PC-9 (cell line): ENCODE measurements around the gene VPS37B. TPM values are rescaled to one million over a fixed set of nuclear protein-coding genes. Genes with fewer than 3 reads are reported as not detected.

Source experiments
- BruUV-seq: library from RNA; stranded (reverse); fragments of 400-500 nt; replicated peaks from 2 replicates; lab custom pipeline; 2021; lab: Mats Ljungman, UMichigan
- CTCF ChIA-PET: fragments of 300-600 bp; sonication (Branson Sonifier 250); formaldehyde crosslinking; loops from one replicate; lab custom pipeline; 2022; ENCODE audit warnings: antibody characterized with exemption; lab: Charles Lee
- POLR2A ChIA-PET: fragments of 300-600 bp; sonication (Branson Sonifier 250); formaldehyde crosslinking; loops from one replicate; lab custom pipeline; 2022; ENCODE audit warnings: antibody characterized with exemption; ENCODE audit not compliant: unreplicated experiment; lab: Charles Lee
- DNase-seq, 2 experiments: peaks; one replicate each; pipeline versions ENCODE4 v3.0.0 to v3.0.0-alpha.2; 2015 to 2022; ENCODE audit warnings: mixed read lengths in 1 of 2
- H2AFZ ChIP-seq: fragments of 200-600 bp; sonication (generic); 2 replicates; pipeline ENCODE4 v1.8.1; 2017; ENCODE audit warnings: antibody characterized with exemption
- H3F3A ChIP-seq: fragments of 200-600 bp; sonication (generic); 2 replicates; pipeline ENCODE4 v1.8.1; 2017; ENCODE audit warnings: antibody characterized with exemption, mild to moderate bottlenecking, low read depth; ENCODE audit not compliant: insufficient read depth
- H3K27ac ChIP-seq: fragments of 200-600 bp; sonication (generic); 2 replicates; pipeline ENCODE4 v1.6.1; 2016; ENCODE audit warnings: mixed run types
- H3K27me3 ChIP-seq: fragments of 200-600 bp; sonication (generic); 2 replicates; pipeline ENCODE4 v1.6.1; 2016; ENCODE audit warnings: low read depth, mixed run types; ENCODE audit not compliant: insufficient read depth
- H3K36me3 ChIP-seq: fragments of 200-600 bp; sonication (generic); 2 replicates; pipeline ENCODE4 v1.6.1; 2016; ENCODE audit warnings: low read depth, mixed run types
- H3K4me1 ChIP-seq: fragments of 200-600 bp; sonication (generic); replicated peaks from 2 replicates; pipeline ENCODE4 v1.6.1; 2016; ENCODE audit warnings: mixed run types; ENCODE audit not compliant: insufficient read depth
- H3K4me2 ChIP-seq: fragments of 200-600 bp; sonication (generic); 2 replicates; pipeline ENCODE4 v1.6.1; 2017; ENCODE audit warnings: mixed run types
- H3K4me3 ChIP-seq: fragments of 200-600 bp; sonication (generic); 2 replicates; pipeline ENCODE4 v1.6.1; 2016; ENCODE audit warnings: mixed run types
- H3K79me2 ChIP-seq: fragments of 200-600 bp; sonication (generic); 2 replicates; pipeline ENCODE4 v1.6.1; 2017; ENCODE audit warnings: low read depth, mixed run types
- H3K9me2 ChIP-seq: fragments of 200-600 bp; sonication (generic); 2 replicates; pipeline ENCODE4 v1.8.1; 2017; ENCODE audit warnings: mild to moderate bottlenecking; ENCODE audit not compliant: insufficient read depth
- H3K9me3 ChIP-seq: fragments of 200-600 bp; sonication (generic); 2 replicates; pipeline ENCODE4 v1.8.1; 2016; ENCODE audit warnings: low read depth; ENCODE audit not compliant: insufficient read depth
- H4K20me1 ChIP-seq: fragments of 200-600 bp; sonication (generic); 2 replicates; pipeline ENCODE4 v1.8.1; 2017; ENCODE audit not compliant: insufficient read depth
- CTCF ChIP-seq: fragments of 200-600 bp; sonication (generic); conservative IDR thresholded peaks from 2 replicates; pipeline ENCODE4 v1.6.1; 2017; ENCODE audit warnings: mixed run types, antibody characterized with exemption, mild to moderate bottlenecking, moderate library complexity
- EZH2 ChIP-seq: fragments of 200-600 bp; sonication (generic); IDR thresholded peaks from 2 replicates; pipeline ENCODE4 v1.8.0; 2017; ENCODE audit warnings: antibody characterized with exemption, low read depth
- intact Hi-C: fragments of 100-400 bp; cut with micrococcal nuclease; formaldehyde crosslinking; loops from one replicate; pipeline ENCODE4 v1.10.0; 2022; ENCODE audit not compliant: unreplicated experiment
- total RNA-seq: library from RNA; stranded (reverse); gene quantifications from 2 replicates; pipeline ENCODE4 v1.2.3, GENCODE V29; 2021

VPS37B gene
- total RNA-seq, 1 experiment from 2014 or later: 51.4 TPM

GRCh38 chr12:122884091-122884826 lies 11.7 kb downstream of the VPS37B start:
- DNase-seq: no peak
- BruUV-seq: no TSS peak
- H2AFZ ChIP-seq: no peak overlapping the region
- CTCF ChIA-PET: no interaction called here
- intact Hi-C loops: no loop called here
- H3K4me1 ChIP-seq: peaks cover 45% of the 10 kb centered on the region
- 0 out of 2 replicates have a peak overlapping the region, but pooled peaks have one; percentile 9 for H3K27ac ChIP-seq
- TF ChIP-seq CTCF (no peak), EZH2 (no peak)
- no peaks in the 10 kb centered on the region for H3K27me3 ChIP-seq
- H3K79me2 ChIP-seq: peaks cover 91% of the 10 kb centered on the region
- peaks cover 29% of the 10 kb centered on the region for H3F3A ChIP-seq
- H3K36me3 ChIP-seq: peaks cover 12% of the 10 kb centered on the region; the same call in 1 of the 2 replicates
- no peak overlapping the region for H3K4me3 ChIP-seq
- H3K9me2 ChIP-seq: no peaks in the 10 kb centered on the region
- POLR2A ChIA-PET: no interaction called here
- peaks cover 37% of the 10 kb centered on the region; the same call in 1 of the 2 replicates for H4K20me1 ChIP-seq
- H3K9me3 ChIP-seq: no peaks in the 10 kb centered on the region
- H3K4me2 ChIP-seq: no peak overlapping the region

- Histone ChIP-seq H3K9me2 (no peaks in the 10 kb centered on the region), H4K20me1 (peaks cover 41% of the 10 kb centered on the region; the same call in 1 of the 2 replicates), H3K36me3 (peaks cover 12% of the 10 kb centered on the region; the same call in 1 of the 2 replicates), H3K4me2 (no peak overlapping the region), H3F3A (peaks cover 24% of the 10 kb centered on the region), H3K9me3 (no peaks in the 10 kb centered on the region), H3K27me3 (no peaks in the 10 kb centered on the region), H2AFZ (no peak overlapping the region), H3K27ac (no peak overlapping the region), H3K4me1 (peaks cover 36% of the 10 kb centered on the region), H3K4me3 (no peak overlapping the region), H3K79me2 (peaks cover 98% of the 10 kb centered on the region)
- intact Hi-C loops: no loop called here
- DNase-seq: no peak
- BruUV-seq: no TSS peak
- TF ChIP-seq EZH2: no peak
- TF ChIP-seq CTCF: no peak
- ChIA-PET POLR2A (no interaction called here), CTCF (no interaction called here)
Measured at GRCh38 chr12:122882908-122883558, 12.9 kb downstream of the VPS37B start.

GRCh38 chr12:122880668-122881067 lies 15.3 kb downstream of the VPS37B start:
- TF ChIP-seq EZH2 (no peak), CTCF (0 out of 2 replicates have a peak, but pooled peaks have one; percentile 31)
- Histone ChIP-seq H3K27ac (no peak overlapping the region), H3K27me3 (no peaks in the 10 kb centered on the region), H3F3A (peaks cover 16% of the 10 kb centered on the region; the same call in 1 of the 2 replicates), H3K4me2 (no peak overlapping the region), H3K4me3 (no peak overlapping the region), H3K79me2 (peaks cover 98% of the 10 kb centered on the region), H3K9me2 (no peaks in the 10 kb centered on the region), H2AFZ (no peak overlapping the region), H3K36me3 (peaks cover 12% of the 10 kb centered on the region; the same call in 1 of the 2 replicates), H4K20me1 (peaks cover 63% of the 10 kb centered on the region), H3K9me3 (no peaks in the 10 kb centered on the region), H3K4me1 (0 out of 2 replicates have a peak, but pooled peaks cover 14% of the 10 kb centered on the region)
- BruUV-seq: no TSS peak
- ChIA-PET CTCF (no interaction called here), POLR2A (no interaction called here)
- DNase-seq: peak in 1 of 2 experiments; percentile 28
- intact Hi-C loops: no loop called here
